Measurements from ENCODE around the gene BORCS6.

GRCh38 chr17:8237175-8237574 lies 47.2 kb upstream of the BORCS6 start:
- TF ChIP-seq SP1 (IDR thresholded peaks at IDR 0.05; ENCODE audit: low read depth) (no peak), YY1 (IDR thresholded peaks at IDR 0.05; ENCODE audit: extremely low read depth, insufficient replicate concordance, low read depth, low read length) (no peak), CEBPB (IDR thresholded peaks at IDR 0.05; ENCODE audit: low read depth) (no peak), SRF (IDR thresholded peaks at IDR 0.05; ENCODE audit: low read depth) (no peak), EZH2 (IDR thresholded peaks at IDR 0.05) (no peak), ZBTB33 (IDR thresholded peaks at IDR 0.05; ENCODE audit: extremely low read depth, insufficient replicate concordance, low read length) (no peak)
- TF ChIP-seq, protein P1, sequence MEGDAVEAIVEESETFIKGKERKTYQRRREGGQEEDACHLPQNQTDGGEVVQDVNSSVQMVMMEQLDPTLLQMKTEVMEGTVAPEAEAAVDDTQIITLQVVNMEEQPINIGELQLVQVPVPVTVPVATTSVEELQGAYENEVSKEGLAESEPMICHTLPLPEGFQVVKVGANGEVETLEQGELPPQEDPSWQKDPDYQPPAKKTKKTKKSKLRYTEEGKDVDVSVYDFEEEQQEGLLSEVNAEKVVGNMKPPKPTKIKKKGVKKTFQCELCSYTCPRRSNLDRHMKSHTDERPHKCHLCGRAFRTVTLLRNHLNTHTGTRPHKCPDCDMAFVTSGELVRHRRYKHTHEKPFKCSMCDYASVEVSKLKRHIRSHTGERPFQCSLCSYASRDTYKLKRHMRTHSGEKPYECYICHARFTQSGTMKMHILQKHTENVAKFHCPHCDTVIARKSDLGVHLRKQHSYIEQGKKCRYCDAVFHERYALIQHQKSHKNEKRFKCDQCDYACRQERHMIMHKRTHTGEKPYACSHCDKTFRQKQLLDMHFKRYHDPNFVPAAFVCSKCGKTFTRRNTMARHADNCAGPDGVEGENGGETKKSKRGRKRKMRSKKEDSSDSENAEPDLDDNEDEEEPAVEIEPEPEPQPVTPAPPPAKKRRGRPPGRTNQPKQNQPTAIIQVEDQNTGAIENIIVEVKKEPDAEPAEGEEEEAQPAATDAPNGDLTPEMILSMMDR (IDR thresholded peaks at IDR 0.05 in 2 of 3, conservative IDR thresholded peaks at IDR 0.05 in 1 of 3; ENCODE audit: borderline replicate concordance in 1 of 3, insufficient read depth in 1 of 3, low read depth in 2 of 3, low read length in 2 of 3), result no peak
- TF ChIP-seq, protein P2, sequence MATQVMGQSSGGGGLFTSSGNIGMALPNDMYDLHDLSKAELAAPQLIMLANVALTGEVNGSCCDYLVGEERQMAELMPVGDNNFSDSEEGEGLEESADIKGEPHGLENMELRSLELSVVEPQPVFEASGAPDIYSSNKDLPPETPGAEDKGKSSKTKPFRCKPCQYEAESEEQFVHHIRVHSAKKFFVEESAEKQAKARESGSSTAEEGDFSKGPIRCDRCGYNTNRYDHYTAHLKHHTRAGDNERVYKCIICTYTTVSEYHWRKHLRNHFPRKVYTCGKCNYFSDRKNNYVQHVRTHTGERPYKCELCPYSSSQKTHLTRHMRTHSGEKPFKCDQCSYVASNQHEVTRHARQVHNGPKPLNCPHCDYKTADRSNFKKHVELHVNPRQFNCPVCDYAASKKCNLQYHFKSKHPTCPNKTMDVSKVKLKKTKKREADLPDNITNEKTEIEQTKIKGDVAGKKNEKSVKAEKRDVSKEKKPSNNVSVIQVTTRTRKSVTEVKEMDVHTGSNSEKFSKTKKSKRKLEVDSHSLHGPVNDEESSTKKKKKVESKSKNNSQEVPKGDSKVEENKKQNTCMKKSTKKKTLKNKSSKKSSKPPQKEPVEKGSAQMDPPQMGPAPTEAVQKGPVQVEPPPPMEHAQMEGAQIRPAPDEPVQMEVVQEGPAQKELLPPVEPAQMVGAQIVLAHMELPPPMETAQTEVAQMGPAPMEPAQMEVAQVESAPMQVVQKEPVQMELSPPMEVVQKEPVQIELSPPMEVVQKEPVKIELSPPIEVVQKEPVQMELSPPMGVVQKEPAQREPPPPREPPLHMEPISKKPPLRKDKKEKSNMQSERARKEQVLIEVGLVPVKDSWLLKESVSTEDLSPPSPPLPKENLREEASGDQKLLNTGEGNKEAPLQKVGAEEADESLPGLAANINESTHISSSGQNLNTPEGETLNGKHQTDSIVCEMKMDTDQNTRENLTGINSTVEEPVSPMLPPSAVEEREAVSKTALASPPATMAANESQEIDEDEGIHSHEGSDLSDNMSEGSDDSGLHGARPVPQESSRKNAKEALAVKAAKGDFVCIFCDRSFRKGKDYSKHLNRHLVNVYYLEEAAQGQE (IDR thresholded peaks at IDR 0.05; ENCODE audit: low read depth), result no peak
